PC-3 (cell line): ENCODE measurements around the gene IFI27L1.

Source experiments
- EZH2 ChIP-seq: fragments of 300-600 bp; sonication (generic); IDR thresholded peaks from one replicate; pipeline ENCODE4 v1.6.1; 2017; ENCODE audit warnings: antibody characterized with exemption, mild to moderate bottlenecking, low read length; ENCODE audit not compliant: unreplicated experiment
- EZH2phosphoT487 ChIP-seq: fragments of 300-600 bp; sonication (generic); IDR thresholded peaks from 2 replicates; pipeline ENCODE4 v1.6.1; 2018; ENCODE audit warnings: mild to moderate bottlenecking, antibody characterized with exemption, low read length, borderline replicate concordance
- TF ChIP-seq, protein P1 (sequence below): fragments of 300-600 bp; sonication (generic); conservative IDR thresholded peaks from 2 replicates; pipeline ENCODE4 v1.5.1; 2017; ENCODE audit warnings: antibody characterized with exemption, low read depth, mild to moderate bottlenecking, low read length

DNA sequence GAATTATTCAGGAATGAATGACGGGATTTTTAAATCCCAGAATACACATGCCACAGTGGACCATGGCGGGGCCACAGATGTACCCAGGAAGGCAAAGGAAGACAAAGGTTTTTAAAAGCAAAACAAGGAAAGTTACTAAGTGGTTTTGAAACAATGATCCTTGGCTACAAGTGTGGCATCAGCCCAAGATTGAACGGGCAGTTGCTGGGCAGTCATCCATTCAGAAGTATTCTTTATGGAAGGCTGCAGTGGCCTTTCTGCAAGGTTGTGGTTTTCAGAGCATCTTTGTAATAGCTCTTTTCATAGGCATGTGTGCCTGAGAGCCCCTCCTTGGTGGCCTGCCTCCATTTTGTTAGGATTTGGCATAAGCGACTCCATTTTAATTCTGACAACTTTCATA, 16.0 kb downstream of the IFI27L1 start:
- TF ChIP-seq, protein P1, sequence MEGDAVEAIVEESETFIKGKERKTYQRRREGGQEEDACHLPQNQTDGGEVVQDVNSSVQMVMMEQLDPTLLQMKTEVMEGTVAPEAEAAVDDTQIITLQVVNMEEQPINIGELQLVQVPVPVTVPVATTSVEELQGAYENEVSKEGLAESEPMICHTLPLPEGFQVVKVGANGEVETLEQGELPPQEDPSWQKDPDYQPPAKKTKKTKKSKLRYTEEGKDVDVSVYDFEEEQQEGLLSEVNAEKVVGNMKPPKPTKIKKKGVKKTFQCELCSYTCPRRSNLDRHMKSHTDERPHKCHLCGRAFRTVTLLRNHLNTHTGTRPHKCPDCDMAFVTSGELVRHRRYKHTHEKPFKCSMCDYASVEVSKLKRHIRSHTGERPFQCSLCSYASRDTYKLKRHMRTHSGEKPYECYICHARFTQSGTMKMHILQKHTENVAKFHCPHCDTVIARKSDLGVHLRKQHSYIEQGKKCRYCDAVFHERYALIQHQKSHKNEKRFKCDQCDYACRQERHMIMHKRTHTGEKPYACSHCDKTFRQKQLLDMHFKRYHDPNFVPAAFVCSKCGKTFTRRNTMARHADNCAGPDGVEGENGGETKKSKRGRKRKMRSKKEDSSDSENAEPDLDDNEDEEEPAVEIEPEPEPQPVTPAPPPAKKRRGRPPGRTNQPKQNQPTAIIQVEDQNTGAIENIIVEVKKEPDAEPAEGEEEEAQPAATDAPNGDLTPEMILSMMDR, result no peak
- TF ChIP-seq EZH2phosphoT487 (no peak), EZH2 (no peak)
